ENCODE data around the gene MCC.

DNA sequence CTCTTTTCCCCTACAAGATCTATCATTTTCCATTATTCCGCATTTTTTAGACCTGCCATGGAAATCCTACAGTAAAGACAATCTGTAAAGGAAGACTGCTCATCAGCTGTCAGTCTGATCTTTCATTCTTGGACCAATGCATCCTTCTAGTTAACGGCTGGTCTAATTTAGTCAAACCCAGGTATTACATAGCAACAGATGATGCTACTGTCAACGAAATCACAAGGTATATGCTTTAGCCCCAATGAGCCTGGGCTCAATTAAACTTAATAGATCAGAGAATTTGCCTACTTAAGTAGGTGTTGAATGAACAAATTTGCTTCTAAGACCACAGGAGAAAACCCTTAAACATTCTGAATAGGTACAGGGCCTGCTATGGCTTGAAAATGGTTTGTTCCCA lies 260.5 kb downstream of the MCC start:
- TF ChIP-seq POLR2A (IDR thresholded peaks at IDR 0.05; ENCODE audit: low read length), result no peak
- no peak for TF ChIP-seq ZSCAN20 (CRISPR knock-in tag; IDR thresholded peaks at IDR 0.05)
- TF ChIP-seq, protein P1, sequence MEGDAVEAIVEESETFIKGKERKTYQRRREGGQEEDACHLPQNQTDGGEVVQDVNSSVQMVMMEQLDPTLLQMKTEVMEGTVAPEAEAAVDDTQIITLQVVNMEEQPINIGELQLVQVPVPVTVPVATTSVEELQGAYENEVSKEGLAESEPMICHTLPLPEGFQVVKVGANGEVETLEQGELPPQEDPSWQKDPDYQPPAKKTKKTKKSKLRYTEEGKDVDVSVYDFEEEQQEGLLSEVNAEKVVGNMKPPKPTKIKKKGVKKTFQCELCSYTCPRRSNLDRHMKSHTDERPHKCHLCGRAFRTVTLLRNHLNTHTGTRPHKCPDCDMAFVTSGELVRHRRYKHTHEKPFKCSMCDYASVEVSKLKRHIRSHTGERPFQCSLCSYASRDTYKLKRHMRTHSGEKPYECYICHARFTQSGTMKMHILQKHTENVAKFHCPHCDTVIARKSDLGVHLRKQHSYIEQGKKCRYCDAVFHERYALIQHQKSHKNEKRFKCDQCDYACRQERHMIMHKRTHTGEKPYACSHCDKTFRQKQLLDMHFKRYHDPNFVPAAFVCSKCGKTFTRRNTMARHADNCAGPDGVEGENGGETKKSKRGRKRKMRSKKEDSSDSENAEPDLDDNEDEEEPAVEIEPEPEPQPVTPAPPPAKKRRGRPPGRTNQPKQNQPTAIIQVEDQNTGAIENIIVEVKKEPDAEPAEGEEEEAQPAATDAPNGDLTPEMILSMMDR (IDR thresholded peaks at IDR 0.05), result no peak
- TF ChIP-seq RFX5 (IDR thresholded peaks at IDR 0.05), result peak; percentile 78
- no peak for TF ChIP-seq CHD4 (IDR thresholded peaks at IDR 0.05; ENCODE audit: borderline replicate concordance)
- no peak for TF ChIP-seq CBX2 (IDR thresholded peaks at IDR 0.05; ENCODE audit: borderline replicate concordance, low read depth)
- no peak for TF ChIP-seq SMC3 (IDR thresholded peaks at IDR 0.05)
- TF ChIP-seq RAD21 (conservative IDR thresholded peaks at IDR 0.05 in 1 of 2, IDR thresholded peaks at IDR 0.05 in 1 of 2), result no peak
- TF ChIP-seq, protein P2, sequence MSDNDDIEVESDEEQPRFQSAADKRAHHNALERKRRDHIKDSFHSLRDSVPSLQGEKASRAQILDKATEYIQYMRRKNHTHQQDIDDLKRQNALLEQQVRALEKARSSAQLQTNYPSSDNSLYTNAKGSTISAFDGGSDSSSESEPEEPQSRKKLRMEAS (IDR thresholded peaks at IDR 0.05), result no peak

Measured in A549 (cell line).